Kidney epithelial cell (primary cell): ENCODE data around the gene OR5AU1. TPM values are rescaled to one million over a fixed set of nuclear protein-coding genes. Genes with fewer than 3 reads are reported as not detected.
"Not testable (repeated sequence)": the region's sequence is repeated elsewhere in the genome, so short reads cannot be mapped to it uniquely, and the experiment has no call there.

Experiments used
- DNase-seq: peaks from one replicate; pipeline ENCODE4 v3.0.0-alpha.2; 2010; ENCODE audit warnings: low read depth
- H3K27me3 ChIP-seq: 2 replicates; pipeline ENCODE4 v1.6.0; 2011; ENCODE audit warnings: low read length; ENCODE audit not compliant: control insufficient read depth, insufficient read depth
- H3K36me3 ChIP-seq: 2 replicates; pipeline ENCODE4 v1.5.1; 2011; ENCODE audit warnings: low read length; ENCODE audit not compliant: control insufficient read depth, insufficient read depth
- H3K4me3 ChIP-seq: 2 replicates; pipeline ENCODE4 v1.5.1; 2011; ENCODE audit warnings: low read depth, mild to moderate bottlenecking, control low read depth, low read length
- CTCF ChIP-seq: IDR thresholded peaks from 2 replicates; pipeline ENCODE4 v1.5.1; 2011; ENCODE audit warnings: mild to moderate bottlenecking, moderate library complexity, low read length, control low read depth, inconsistent platforms; ENCODE audit not compliant: insufficient read depth, poor library complexity, severe bottlenecking
- total RNA-seq: library from RNA; depleted of rRNA; stranded (reverse); fragments of >200 nt; gene quantifications from 2 replicates; pipeline ENCODE4 v1.2.3, GENCODE V29; 2015

Gene OR5AU1
- total RNA-seq, 1 donor from 2014 or later, result not detected

GRCh38 chr14:21184254-21184653 lies 28.4 kb upstream of the OR5AU1 start:
- Histone ChIP-seq H3K4me3 (no peak overlapping the region), H3K27me3 (no peaks in the 10 kb centered on the region), H3K36me3 (no peaks in the 10 kb centered on the region)
- no peak for DNase-seq
- no peak for TF ChIP-seq CTCF

GRCh38 chr14:21182166-21182565 lies 26.3 kb upstream of the OR5AU1 start:
- DNase-seq, result no peak
- Histone ChIP-seq H3K27me3 (no peaks in the 10 kb centered on the region), H3K36me3 (no peaks in the 10 kb centered on the region), H3K4me3 (no peak overlapping the region)
- no peak for TF ChIP-seq CTCF

GRCh38 chr14:21171128-21171527 lies 15.3 kb upstream of the OR5AU1 start:
- no peak for DNase-seq
- no peaks in the 10 kb centered on the region for H3K36me3 ChIP-seq
- no peaks in the 10 kb centered on the region for H3K27me3 ChIP-seq
- no peak for TF ChIP-seq CTCF
- H3K4me3 ChIP-seq, result no peak overlapping the region

- no peaks in the 10 kb centered on the region for H3K27me3 ChIP-seq
- no peak for DNase-seq
- TF ChIP-seq CTCF, result no peak
- H3K36me3 ChIP-seq, result no peaks in the 10 kb centered on the region
- H3K4me3 ChIP-seq, result no peak overlapping the region
These were observed 13.7 kb upstream of the OR5AU1 start for GRCh38 chr14:21169573-21169972.

- TF ChIP-seq CTCF, result no peak
- DNase-seq, result no peak
- Histone ChIP-seq H3K27me3 (peaks cover 2% of the 10 kb centered on the region), H3K4me3 (no peak overlapping the region), H3K36me3 (no peaks in the 10 kb centered on the region)
These were observed 12.2 kb upstream of the OR5AU1 start for GRCh38 chr14:21168055-21168454.

- not testable (repeated sequence) for H3K4me3 ChIP-seq, H3K27me3 ChIP-seq, H3K36me3 ChIP-seq, DNase-seq
These were observed 9.8 kb upstream of the OR5AU1 start for GRCh38 chr14:21165670-21166069.

- H3K27me3 ChIP-seq, DNase-seq, H3K36me3 ChIP-seq, H3K4me3 ChIP-seq: not testable (repeated sequence)
These were observed 9.2 kb upstream of the OR5AU1 start for GRCh38 chr14:21165002-21165605.
